ENCODE measurements around the gene PELI1.

- TF ChIP-seq, protein P1, sequence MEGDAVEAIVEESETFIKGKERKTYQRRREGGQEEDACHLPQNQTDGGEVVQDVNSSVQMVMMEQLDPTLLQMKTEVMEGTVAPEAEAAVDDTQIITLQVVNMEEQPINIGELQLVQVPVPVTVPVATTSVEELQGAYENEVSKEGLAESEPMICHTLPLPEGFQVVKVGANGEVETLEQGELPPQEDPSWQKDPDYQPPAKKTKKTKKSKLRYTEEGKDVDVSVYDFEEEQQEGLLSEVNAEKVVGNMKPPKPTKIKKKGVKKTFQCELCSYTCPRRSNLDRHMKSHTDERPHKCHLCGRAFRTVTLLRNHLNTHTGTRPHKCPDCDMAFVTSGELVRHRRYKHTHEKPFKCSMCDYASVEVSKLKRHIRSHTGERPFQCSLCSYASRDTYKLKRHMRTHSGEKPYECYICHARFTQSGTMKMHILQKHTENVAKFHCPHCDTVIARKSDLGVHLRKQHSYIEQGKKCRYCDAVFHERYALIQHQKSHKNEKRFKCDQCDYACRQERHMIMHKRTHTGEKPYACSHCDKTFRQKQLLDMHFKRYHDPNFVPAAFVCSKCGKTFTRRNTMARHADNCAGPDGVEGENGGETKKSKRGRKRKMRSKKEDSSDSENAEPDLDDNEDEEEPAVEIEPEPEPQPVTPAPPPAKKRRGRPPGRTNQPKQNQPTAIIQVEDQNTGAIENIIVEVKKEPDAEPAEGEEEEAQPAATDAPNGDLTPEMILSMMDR (IDR thresholded peaks at IDR 0.05): no peak
- TF ChIP-seq POLR2AphosphoS5 (IDR thresholded peaks at IDR 0.05) (no peak), POLR2A (IDR thresholded peaks at IDR 0.05) (no peak)
These were observed 24.5 kb upstream of the PELI1 start for GRCh38 chr2:64168756-64169155.

Measured in breast epithelium (tissue), 3 donors.